SK-N-SH treated with all-trans-retinoic acid at 6 μM for 48 hours (cell line): ENCODE measurements around the gene WBP11.

Experiments
- RARB ChIP-seq: fragments of 250-450 bp; sonication (Bioruptor Pico); IDR thresholded peaks from 2 replicates; pipeline ENCODE4 v1.8.0; 2021; ENCODE audit warnings: mild to moderate bottlenecking, moderate library complexity
- ZFP3 ChIP-seq: fragments of 250-450 bp; sonication (Bioruptor Pico); IDR thresholded peaks from 2 replicates; pipeline ENCODE4 v1.5.0; 2020; ENCODE audit warnings: mild to moderate bottlenecking, moderate library complexity
- TF ChIP-seq, protein P1 (sequence below): fragments of 250-450 bp; sonication (Bioruptor Pico); IDR thresholded peaks from 2 replicates; pipeline ENCODE4 v1.8.0; 2021; ENCODE audit warnings: low read depth, mild to moderate bottlenecking, moderate library complexity, borderline replicate concordance
- TF ChIP-seq, protein P2 (sequence below): fragments of 250-450 bp; sonication (Bioruptor Pico); IDR thresholded peaks from 2 replicates; pipeline ENCODE4 v1.8.0; 2020; ENCODE audit warnings: mild to moderate bottlenecking, moderate library complexity, borderline replicate concordance
- TF ChIP-seq, protein P3 (sequence below): fragments of 250-450 bp; sonication (Bioruptor Pico); IDR thresholded peaks from 2 replicates; pipeline ENCODE4 v1.5.1; 2020; ENCODE audit warnings: low read depth, mild to moderate bottlenecking, moderate library complexity

DNA sequence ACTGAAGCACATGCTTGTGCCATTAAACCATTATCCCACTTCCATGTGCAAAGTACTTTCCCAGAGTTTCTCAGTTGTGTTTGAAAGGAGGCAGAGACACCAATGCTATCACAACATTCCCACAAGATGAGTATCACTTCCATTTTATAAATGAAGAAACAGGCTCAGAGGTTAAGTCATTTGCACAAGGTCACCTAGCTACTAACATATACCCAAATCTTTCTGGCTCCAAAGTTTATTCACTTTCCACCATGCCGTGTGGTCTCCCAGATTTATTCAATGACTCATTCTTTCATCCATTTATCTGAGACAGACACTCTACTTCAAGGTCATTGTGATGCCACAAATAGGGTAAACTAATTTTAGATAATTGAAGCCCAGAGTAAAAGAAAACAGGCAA lies 30.7 kb upstream of the WBP11 start:
- peak; percentile 84 for TF ChIP-seq ZFP3 (CRISPR knock-in tag)
- TF ChIP-seq, protein P1, sequence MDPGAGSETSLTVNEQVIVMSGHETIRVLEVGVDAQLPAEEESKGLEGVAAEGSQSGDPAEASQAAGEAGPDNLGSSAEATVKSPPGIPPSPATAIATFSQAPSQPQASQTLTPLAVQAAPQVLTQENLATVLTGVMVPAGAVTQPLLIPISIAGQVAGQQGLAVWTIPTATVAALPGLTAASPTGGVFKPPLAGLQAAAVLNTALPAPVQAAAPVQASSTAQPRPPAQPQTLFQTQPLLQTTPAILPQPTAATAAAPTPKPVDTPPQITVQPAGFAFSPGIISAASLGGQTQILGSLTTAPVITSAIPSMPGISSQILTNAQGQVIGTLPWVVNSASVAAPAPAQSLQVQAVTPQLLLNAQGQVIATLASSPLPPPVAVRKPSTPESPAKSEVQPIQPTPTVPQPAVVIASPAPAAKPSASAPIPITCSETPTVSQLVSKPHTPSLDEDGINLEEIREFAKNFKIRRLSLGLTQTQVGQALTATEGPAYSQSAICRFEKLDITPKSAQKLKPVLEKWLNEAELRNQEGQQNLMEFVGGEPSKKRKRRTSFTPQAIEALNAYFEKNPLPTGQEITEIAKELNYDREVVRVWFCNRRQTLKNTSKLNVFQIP = no peak
- no peak for TF ChIP-seq RARB (CRISPR knock-in tag)
- TF ChIP-seq, protein P2, sequence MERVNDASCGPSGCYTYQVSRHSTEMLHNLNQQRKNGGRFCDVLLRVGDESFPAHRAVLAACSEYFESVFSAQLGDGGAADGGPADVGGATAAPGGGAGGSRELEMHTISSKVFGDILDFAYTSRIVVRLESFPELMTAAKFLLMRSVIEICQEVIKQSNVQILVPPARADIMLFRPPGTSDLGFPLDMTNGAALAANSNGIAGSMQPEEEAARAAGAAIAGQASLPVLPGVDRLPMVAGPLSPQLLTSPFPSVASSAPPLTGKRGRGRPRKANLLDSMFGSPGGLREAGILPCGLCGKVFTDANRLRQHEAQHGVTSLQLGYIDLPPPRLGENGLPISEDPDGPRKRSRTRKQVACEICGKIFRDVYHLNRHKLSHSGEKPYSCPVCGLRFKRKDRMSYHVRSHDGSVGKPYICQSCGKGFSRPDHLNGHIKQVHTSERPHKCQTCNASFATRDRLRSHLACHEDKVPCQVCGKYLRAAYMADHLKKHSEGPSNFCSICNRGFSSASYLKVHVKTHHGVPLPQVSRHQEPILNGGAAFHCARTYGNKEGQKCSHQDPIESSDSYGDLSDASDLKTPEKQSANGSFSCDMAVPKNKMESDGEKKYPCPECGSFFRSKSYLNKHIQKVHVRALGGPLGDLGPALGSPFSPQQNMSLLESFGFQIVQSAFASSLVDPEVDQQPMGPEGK (CRISPR knock-in tag) = no peak
- TF ChIP-seq, protein P3, sequence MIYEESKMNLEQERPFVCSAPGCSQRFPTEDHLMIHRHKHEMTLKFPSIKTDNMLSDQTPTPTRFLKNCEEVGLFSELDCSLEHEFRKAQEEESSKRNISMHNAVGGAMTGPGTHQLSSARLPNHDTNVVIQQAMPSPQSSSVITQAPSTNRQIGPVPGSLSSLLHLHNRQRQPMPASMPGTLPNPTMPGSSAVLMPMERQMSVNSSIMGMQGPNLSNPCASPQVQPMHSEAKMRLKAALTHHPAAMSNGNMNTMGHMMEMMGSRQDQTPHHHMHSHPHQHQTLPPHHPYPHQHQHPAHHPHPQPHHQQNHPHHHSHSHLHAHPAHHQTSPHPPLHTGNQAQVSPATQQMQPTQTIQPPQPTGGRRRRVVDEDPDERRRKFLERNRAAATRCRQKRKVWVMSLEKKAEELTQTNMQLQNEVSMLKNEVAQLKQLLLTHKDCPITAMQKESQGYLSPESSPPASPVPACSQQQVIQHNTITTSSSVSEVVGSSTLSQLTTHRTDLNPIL (CRISPR knock-in tag) = peak; percentile 33; the same call in 1 of the 2 replicates
